ENCODE data around the gene MAD2L1.

Gene MAD2L1

GRCh38 chr4:120007191-120007871 is 59.3 kb downstream of the MAD2L1 start:
- Histone ChIP-seq H4K20me1 (ENCODE audit: insufficient read depth) (no peaks in the 10 kb centered on the region), H3K79me2 (ENCODE audit: insufficient read depth, low read depth) (no peaks in the 10 kb centered on the region), H3K9ac (no peak overlapping the region), H3K4me3 (IDR thresholded peaks at IDR 0.05; ENCODE audit: insufficient read depth, low read depth, low read length) (no peak overlapping the region), H3K36me3 (ENCODE audit: insufficient read depth) (no peaks in the 10 kb centered on the region), H2AFZ (ENCODE audit: low read depth) (no peak overlapping the region), H3K27ac (no peak overlapping the region), H3K4me1 (ENCODE audit: low read depth, poor library complexity, severe bottlenecking) (no peaks in the 10 kb centered on the region), H3K27me3 (ENCODE audit: insufficient read depth, low read depth) (no peaks in the 10 kb centered on the region), H3K4me2 (no peak overlapping the region)
- no peak for TF ChIP-seq CTCF (conservative IDR thresholded peaks at IDR 0.05; ENCODE audit: low read depth, low read length)
